Panc1 (cell line): Measurements from ENCODE around the gene RMC1. TPM values are rescaled to one million over a fixed set of nuclear protein-coding genes. Genes with fewer than 3 reads are reported as not detected.

ENCODE experiments used
- ATAC-seq: fragments of 200-7000 bp; cut with Tn5 transposase; 2 replicates; pipeline ENCODE4 v1.9.1; 2020; ENCODE audit warnings: mild to moderate bottlenecking, moderate library complexity
- BruUV-seq: library from RNA; stranded (reverse); fragments of 400-500 nt; replicated peaks from 2 replicates; lab custom pipeline; 2021; lab: Mats Ljungman, UMichigan
- CTCF ChIA-PET: fragments of 300-600 bp; sonication (Branson Sonifier 250); formaldehyde crosslinking; loops from one replicate; lab custom pipeline; 2022; ENCODE audit warnings: antibody characterized with exemption; lab: Charles Lee
- POLR2A ChIA-PET: fragments of 300-600 bp; sonication (Branson Sonifier 250); formaldehyde crosslinking; loops from one replicate; lab custom pipeline; 2022; ENCODE audit warnings: antibody characterized with exemption; lab: Charles Lee
- DNase-seq: peaks from one replicate; pipeline ENCODE4 v3.0.0-alpha.2; 2010; ENCODE audit warnings: low read depth, low spot score
- H3K27ac ChIP-seq: 2 replicates; pipeline ENCODE4 v1.5.1; 2011; ENCODE audit warnings: mild to moderate bottlenecking, low read length, inconsistent platforms
- H3K27me3 ChIP-seq: fragments of 200-500 bp; sonication (Bioruptor generic); 2 replicates; pipeline ENCODE4 v1.6.0; 2014; ENCODE audit warnings: low read length, inconsistent platforms; ENCODE audit not compliant: control insufficient read depth, insufficient read depth
- H3K36me3 ChIP-seq: fragments of 200-500 bp; sonication (Bioruptor generic); 2 replicates; pipeline ENCODE4 v1.5.1; 2014; ENCODE audit warnings: inconsistent platforms, mild to moderate bottlenecking, low read length, moderate library complexity; ENCODE audit not compliant: control insufficient read depth, insufficient read depth
- H3K4me1 ChIP-seq: 2 replicates; pipeline ENCODE4 v1.5.1; 2011; ENCODE audit warnings: inconsistent platforms, mild to moderate bottlenecking, low read length, moderate library complexity; ENCODE audit not compliant: control insufficient read depth, insufficient read depth
- H3K4me3 ChIP-seq, 2 experiments: 2 replicates each; pipeline ENCODE4 v1.5.1; 2011 to 2012; ENCODE audit warnings: low read depth in 2 of 2, low read length in 2 of 2, mild to moderate bottlenecking in 2 of 2, inconsistent platforms in 1 of 2, moderate library complexity in 1 of 2
- H3K9me3 ChIP-seq: fragments of 200-500 bp; sonication (Bioruptor generic); 2 replicates; pipeline ENCODE4 v1.5.1; 2014; ENCODE audit warnings: low read depth, mild to moderate bottlenecking, inconsistent platforms, low read length, moderate library complexity; ENCODE audit not compliant: control insufficient read depth, insufficient read depth
- POLR2AphosphoS5 ChIP-seq: IDR thresholded peaks from 2 replicates; pipeline ENCODE4 v1.6.1; 2012; ENCODE audit warnings: mild to moderate bottlenecking, low read depth, low read length, moderate library complexity
- REST ChIP-seq, 2 experiments: IDR thresholded peaks; 2 replicates each; pipeline ENCODE4 v1.6.1; 2011 to 2012; ENCODE audit warnings: low read depth in 2 of 2, control low read depth in 1 of 2, low read length in 1 of 2, mild to moderate bottlenecking in 1 of 2, moderate library complexity in 1 of 2; ENCODE audit not compliant: insufficient read depth in 1 of 2
- SIN3A ChIP-seq: IDR thresholded peaks from 2 replicates; pipeline ENCODE4 v1.6.1; 2012; ENCODE audit warnings: low read depth, mild to moderate bottlenecking, low read length, moderate library complexity, borderline replicate concordance; ENCODE audit not compliant: insufficient read depth
- TCF7L2 ChIP-seq: IDR thresholded peaks from 2 replicates; pipeline ENCODE4 v1.6.1; 2011; ENCODE audit warnings: mild to moderate bottlenecking, low read depth, low read length, inconsistent platforms
- in situ Hi-C: cut with HindIII; loops from 2 replicates; pipeline ENCODE4 v1.10.0; 2016; ENCODE audit warnings: low sequenced_read_pairs, low pct_unique_long_range_greater_than_20kb
- intact Hi-C: fragments of 100-400 bp; cut with micrococcal nuclease; formaldehyde crosslinking; loops from one replicate; pipeline ENCODE4 v1.10.0; 2022; ENCODE audit not compliant: unreplicated experiment
- total RNA-seq: library from RNA; stranded (reverse); gene quantifications from one replicate; pipeline ENCODE4 v1.2.1, GENCODE V29; 2021; ENCODE audit not compliant: unreplicated experiment
- TF ChIP-seq, protein P1 (sequence below): fragments of 450-650 bp; IDR thresholded peaks from 2 replicates; pipeline ENCODE4 v1.5.1; 2017; ENCODE audit warnings: mild to moderate bottlenecking

RMC1 gene
- total RNA-seq, 1 experiment from 2014 or later: 57.4 TPM

DNA sequence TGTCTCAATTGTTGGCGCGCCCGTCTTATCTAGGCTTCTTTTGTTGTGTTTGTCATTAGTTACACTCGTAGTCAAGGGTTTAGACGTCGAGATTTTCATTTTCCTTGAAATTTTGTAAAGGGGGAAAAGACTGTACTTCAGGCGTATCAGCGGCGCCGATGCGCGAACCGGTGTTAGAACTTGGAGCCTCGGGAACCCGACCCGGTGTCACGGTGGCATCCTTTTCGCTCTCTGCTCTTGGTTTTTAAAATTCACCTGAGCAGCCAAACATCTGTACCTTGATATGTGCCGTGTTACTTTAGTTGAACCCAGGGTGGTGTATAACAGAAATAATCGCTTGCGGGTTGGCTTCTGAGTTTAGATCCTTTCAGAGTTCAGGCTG lies 643 bp downstream of the RMC1 start:
- Histone ChIP-seq H3K4me1 (peaks cover 15% of the 10 kb centered on the region), H3K27me3 (no peaks in the 10 kb centered on the region), H3K27ac (peak overlapping the region; percentile 83), H3K36me3 (no peaks in the 10 kb centered on the region; the same call in 1 of the 2 replicates), H3K9me3 (no peaks in the 10 kb centered on the region), H3K4me3 (peak overlapping the region; percentile 81 to 90)
- no peak for DNase-seq
- no peak for ATAC-seq
- ChIA-PET CTCF (no interaction called here), POLR2A (no interaction called here)
- intact Hi-C loops (loop anchor here (5.0 to 10.0 kb wide), 2 partner anchors 81 to 372 kb away; partner anchors contain the start of gene NPC1), in situ Hi-C loops (no loop called here)
- BruUV-seq: no TSS peak
- TF ChIP-seq, protein P1, sequence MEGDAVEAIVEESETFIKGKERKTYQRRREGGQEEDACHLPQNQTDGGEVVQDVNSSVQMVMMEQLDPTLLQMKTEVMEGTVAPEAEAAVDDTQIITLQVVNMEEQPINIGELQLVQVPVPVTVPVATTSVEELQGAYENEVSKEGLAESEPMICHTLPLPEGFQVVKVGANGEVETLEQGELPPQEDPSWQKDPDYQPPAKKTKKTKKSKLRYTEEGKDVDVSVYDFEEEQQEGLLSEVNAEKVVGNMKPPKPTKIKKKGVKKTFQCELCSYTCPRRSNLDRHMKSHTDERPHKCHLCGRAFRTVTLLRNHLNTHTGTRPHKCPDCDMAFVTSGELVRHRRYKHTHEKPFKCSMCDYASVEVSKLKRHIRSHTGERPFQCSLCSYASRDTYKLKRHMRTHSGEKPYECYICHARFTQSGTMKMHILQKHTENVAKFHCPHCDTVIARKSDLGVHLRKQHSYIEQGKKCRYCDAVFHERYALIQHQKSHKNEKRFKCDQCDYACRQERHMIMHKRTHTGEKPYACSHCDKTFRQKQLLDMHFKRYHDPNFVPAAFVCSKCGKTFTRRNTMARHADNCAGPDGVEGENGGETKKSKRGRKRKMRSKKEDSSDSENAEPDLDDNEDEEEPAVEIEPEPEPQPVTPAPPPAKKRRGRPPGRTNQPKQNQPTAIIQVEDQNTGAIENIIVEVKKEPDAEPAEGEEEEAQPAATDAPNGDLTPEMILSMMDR: no peak
- no peak for TF ChIP-seq REST (IDR thresholded peaks at IDR 0.05; ENCODE audit: insufficient read depth in 1 of 2, low read depth in 2 of 2, low read length in 1 of 2)
- no peak for TF ChIP-seq TCF7L2
- TF ChIP-seq SIN3A: no peak
- no peak for TF ChIP-seq POLR2AphosphoS5

GRCh38 chr18:23504720-23505119 lies 1.4 kb downstream of the RMC1 start:
- TF ChIP-seq, protein P1: no peak
- no peak for TF ChIP-seq POLR2AphosphoS5
- no peak for TF ChIP-seq SIN3A
- no peak for TF ChIP-seq TCF7L2
- no peak for TF ChIP-seq REST (IDR thresholded peaks at IDR 0.05; ENCODE audit: insufficient read depth in 1 of 2, low read depth in 2 of 2, low read length in 1 of 2)
- no peak for ATAC-seq
- H3K9me3 ChIP-seq: no peaks in the 10 kb centered on the region
- peak overlapping the region; percentile 83 for H3K27ac ChIP-seq
- BruUV-seq: no TSS peak
- H3K4me1 ChIP-seq: peaks cover 15% of the 10 kb centered on the region
- peak overlapping the region; percentile 81 to 90 for H3K4me3 ChIP-seq
- ChIA-PET CTCF (no interaction called here), POLR2A (interaction anchor here (0.5 kb wide), 1 partner anchor 16 kb away, joined by 3 read pairs; no protein-coding TSS in a partner anchor)
- DNase-seq: no peak
- H3K27me3 ChIP-seq: no peaks in the 10 kb centered on the region
- H3K36me3 ChIP-seq: no peaks in the 10 kb centered on the region; the same call in 1 of the 2 replicates
- intact Hi-C loops: loop anchor here (5.0 to 10.0 kb wide), 2 partner anchors 80 to 372 kb away; partner anchors contain the start of gene NPC1
- in situ Hi-C loops: no loop called here
